Ishikawa (cell line): Measurements from ENCODE around the gene YBEY.

ENCODE experiments used
- CEBPB ChIP-seq: IDR thresholded peaks from 2 replicates; pipeline ENCODE4 v1.6.1; 2012
- EP300 ChIP-seq: IDR thresholded peaks from 2 replicates; pipeline ENCODE4 v1.6.1; 2012; ENCODE audit warnings: borderline replicate concordance
- FOXM1 ChIP-seq: IDR thresholded peaks from 2 replicates; pipeline ENCODE4 v1.6.1; 2012; ENCODE audit warnings: low read depth, borderline replicate concordance
- RAD21 ChIP-seq: IDR thresholded peaks from 2 replicates; pipeline ENCODE4 v1.6.1; 2012; ENCODE audit warnings: low read depth
- YY1 ChIP-seq: IDR thresholded peaks from 2 replicates; pipeline ENCODE4 v1.6.1; 2012; ENCODE audit warnings: low read depth

- TF ChIP-seq EP300 (no peak), CEBPB (no peak), RAD21 (no peak), YY1 (no peak), FOXM1 (no peak)
Measured at GRCh38 chr21:46284077-46284644, 2.0 kb upstream of the YBEY start.
